ENCODE measurements around the gene PRUNE2. TPM values are rescaled to one million over a fixed set of nuclear protein-coding genes. Genes with fewer than 3 reads are reported as not detected.

Gene PRUNE2
- total RNA-seq, 1 donor from 2014 or later = 8.7 TPM

DNA sequence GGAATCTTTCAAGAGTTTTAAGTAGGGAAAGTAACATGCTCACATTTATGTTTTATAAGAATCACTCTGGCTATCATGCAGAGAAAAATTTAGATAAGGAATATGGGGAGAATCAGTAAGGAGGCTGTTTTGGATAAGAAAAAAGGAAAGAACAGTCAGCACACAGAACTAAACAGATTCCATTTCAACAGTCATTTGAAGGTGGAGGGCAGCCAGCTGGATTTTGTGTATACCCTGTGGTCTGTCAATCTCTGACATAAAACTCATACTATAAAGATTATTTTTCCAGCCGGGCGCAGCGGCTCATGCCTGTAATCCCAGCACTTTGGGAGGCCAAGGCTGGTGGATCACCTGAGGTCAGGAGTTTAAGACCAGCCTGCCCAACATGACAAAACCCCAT is 77.5 kb downstream of the PRUNE2 start:
- Histone ChIP-seq H3K4me3 (ENCODE audit: insufficient read depth, low read depth, low read length) (no peak overlapping the region), H3K9ac (ENCODE audit: low read length) (no peak overlapping the region), H3K79me2 (ENCODE audit: insufficient read depth, low read length) (no peaks in the 10 kb centered on the region), H3K27me3 (ENCODE audit: insufficient read depth, low read length) (no peaks in the 10 kb centered on the region), H2AFZ (ENCODE audit: low read depth, low read length) (no peak overlapping the region), H3K27ac (ENCODE audit: low read depth, low read length) (no peak overlapping the region), H3K4me2 (ENCODE audit: low read length) (no peak overlapping the region), H3K36me3 (ENCODE audit: insufficient read depth, low read length) (no peaks in the 10 kb centered on the region), H4K20me1 (ENCODE audit: insufficient read depth, low read length) (no peaks in the 10 kb centered on the region), H3K4me1 (ENCODE audit: insufficient read depth, low read length) (no peaks in the 10 kb centered on the region), H3K9me3 (ENCODE audit: insufficient read depth, low read depth, low read length) (no peaks in the 10 kb centered on the region)
- no peaks in the 10 kb centered on the region for H3K4me1 Mint-ChIP-seq (ENCODE audit: low read depth, unreplicated experiment)
- H3K36me3 Mint-ChIP-seq (ENCODE audit: low read depth, unreplicated experiment) = peaks cover 2% of the 10 kb centered on the region
- no peak for DNase-seq (ENCODE audit: low read depth)
- peaks cover 2% of the 10 kb centered on the region for H3K9me3 Mint-ChIP-seq (ENCODE audit: unreplicated experiment)
- no peak for FAIRE-seq
- H3K27me3 Mint-ChIP-seq (ENCODE audit: low read depth, unreplicated experiment) = no peaks in the 10 kb centered on the region
- TF ChIP-seq, protein P1, sequence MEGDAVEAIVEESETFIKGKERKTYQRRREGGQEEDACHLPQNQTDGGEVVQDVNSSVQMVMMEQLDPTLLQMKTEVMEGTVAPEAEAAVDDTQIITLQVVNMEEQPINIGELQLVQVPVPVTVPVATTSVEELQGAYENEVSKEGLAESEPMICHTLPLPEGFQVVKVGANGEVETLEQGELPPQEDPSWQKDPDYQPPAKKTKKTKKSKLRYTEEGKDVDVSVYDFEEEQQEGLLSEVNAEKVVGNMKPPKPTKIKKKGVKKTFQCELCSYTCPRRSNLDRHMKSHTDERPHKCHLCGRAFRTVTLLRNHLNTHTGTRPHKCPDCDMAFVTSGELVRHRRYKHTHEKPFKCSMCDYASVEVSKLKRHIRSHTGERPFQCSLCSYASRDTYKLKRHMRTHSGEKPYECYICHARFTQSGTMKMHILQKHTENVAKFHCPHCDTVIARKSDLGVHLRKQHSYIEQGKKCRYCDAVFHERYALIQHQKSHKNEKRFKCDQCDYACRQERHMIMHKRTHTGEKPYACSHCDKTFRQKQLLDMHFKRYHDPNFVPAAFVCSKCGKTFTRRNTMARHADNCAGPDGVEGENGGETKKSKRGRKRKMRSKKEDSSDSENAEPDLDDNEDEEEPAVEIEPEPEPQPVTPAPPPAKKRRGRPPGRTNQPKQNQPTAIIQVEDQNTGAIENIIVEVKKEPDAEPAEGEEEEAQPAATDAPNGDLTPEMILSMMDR (IDR thresholded peaks at IDR 0.05; ENCODE audit: insufficient read depth, low read depth, low read length) = no peak
- H3K4me3 Mint-ChIP-seq (ENCODE audit: unreplicated experiment) = no peak overlapping the region
- H3K27ac Mint-ChIP-seq (ENCODE audit: unreplicated experiment) = no peak overlapping the region

DNA sequence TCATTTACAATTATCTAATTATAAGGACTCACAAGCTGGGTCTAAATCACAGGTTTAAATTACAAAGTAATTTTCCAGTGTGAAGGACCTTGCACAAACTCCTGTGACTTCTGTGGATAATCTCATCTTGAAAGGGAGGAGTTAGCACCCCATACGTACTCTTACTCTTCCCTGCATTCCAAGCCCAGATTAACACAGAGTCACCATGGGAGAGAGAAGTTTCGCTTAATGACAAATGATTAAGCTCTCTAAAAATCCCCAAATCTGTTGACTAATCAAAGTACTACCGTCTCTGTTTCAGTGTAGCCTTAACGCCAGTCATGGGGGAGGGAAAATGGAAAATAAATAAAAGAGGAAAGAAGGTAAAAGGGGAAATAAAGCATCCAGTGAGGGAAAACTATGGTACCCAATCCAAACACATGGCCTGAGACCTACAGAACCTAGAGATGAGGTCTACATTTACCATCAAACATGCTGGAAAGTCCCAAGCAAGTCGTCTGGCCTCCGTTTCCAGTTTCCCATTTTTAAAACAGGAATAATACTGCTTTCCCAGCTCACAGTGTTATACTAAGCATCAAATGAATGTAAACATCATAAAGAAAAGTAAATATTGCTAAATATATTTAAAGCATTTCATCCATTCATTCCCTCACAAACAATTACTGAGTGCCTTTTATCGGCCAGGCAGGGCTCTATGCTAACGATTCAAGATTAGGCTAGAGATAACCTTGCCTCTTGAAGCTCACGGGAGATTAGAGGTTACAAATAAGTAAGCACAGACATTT is 78.4 kb downstream of the PRUNE2 start:
- Histone ChIP-seq H3K4me3 (ENCODE audit: insufficient read depth, low read depth, low read length) (no peak overlapping the region), H3K27me3 (ENCODE audit: insufficient read depth, low read length) (no peaks in the 10 kb centered on the region), H3K27ac (ENCODE audit: low read depth, low read length) (no peak overlapping the region), H3K9me3 (ENCODE audit: insufficient read depth, low read depth, low read length) (no peaks in the 10 kb centered on the region), H2AFZ (ENCODE audit: low read depth, low read length) (no peak overlapping the region), H3K36me3 (ENCODE audit: insufficient read depth, low read length) (no peaks in the 10 kb centered on the region), H3K4me2 (ENCODE audit: low read length) (no peak overlapping the region), H3K4me1 (ENCODE audit: insufficient read depth, low read length) (no peaks in the 10 kb centered on the region), H3K79me2 (ENCODE audit: insufficient read depth, low read length) (no peaks in the 10 kb centered on the region), H3K9ac (ENCODE audit: low read length) (no peak overlapping the region), H4K20me1 (ENCODE audit: insufficient read depth, low read length) (no peaks in the 10 kb centered on the region)
- FAIRE-seq (no peak), DNase-seq (ENCODE audit: low read depth) (no peak)
- Mint-ChIP-seq H3K4me1 (ENCODE audit: low read depth, unreplicated experiment) (no peaks in the 10 kb centered on the region), H3K4me3 (ENCODE audit: unreplicated experiment) (no peak overlapping the region), H3K27ac (ENCODE audit: unreplicated experiment) (no peak overlapping the region), H3K9me3 (ENCODE audit: unreplicated experiment) (peaks cover 2% of the 10 kb centered on the region), H3K27me3 (ENCODE audit: low read depth, unreplicated experiment) (no peaks in the 10 kb centered on the region), H3K36me3 (ENCODE audit: low read depth, unreplicated experiment) (peaks cover 2% of the 10 kb centered on the region)
- TF ChIP-seq, protein P1 (IDR thresholded peaks at IDR 0.05; ENCODE audit: insufficient read depth, low read depth, low read length) = no peak

- H3K4me1 ChIP-seq (ENCODE audit: insufficient read depth, low read length) = peaks cover 20% of the 10 kb centered on the region
- H3K27ac ChIP-seq (ENCODE audit: low read depth, low read length) = no peak overlapping the region
- H2AFZ ChIP-seq (ENCODE audit: low read depth, low read length) = no peak overlapping the region
- Mint-ChIP-seq H3K27me3 (ENCODE audit: low read depth, unreplicated experiment) (no peaks in the 10 kb centered on the region), H3K4me3 (ENCODE audit: unreplicated experiment) (no peak overlapping the region), H3K36me3 (ENCODE audit: low read depth, unreplicated experiment) (no peaks in the 10 kb centered on the region), H3K4me1 (ENCODE audit: low read depth, unreplicated experiment) (peaks cover 21% of the 10 kb centered on the region), H3K9me3 (ENCODE audit: unreplicated experiment) (no peaks in the 10 kb centered on the region), H3K27ac (ENCODE audit: unreplicated experiment) (no peak overlapping the region)
- H3K9ac ChIP-seq (ENCODE audit: low read length) = no peak overlapping the region
- H3K4me2 ChIP-seq (ENCODE audit: low read length) = no peak overlapping the region
- no peaks in the 10 kb centered on the region for H3K27me3 ChIP-seq (ENCODE audit: insufficient read depth, low read length)
- DNase-seq (ENCODE audit: low read depth) (no peak), FAIRE-seq (no peak)
- H3K9me3 ChIP-seq (ENCODE audit: insufficient read depth, low read depth, low read length) = no peaks in the 10 kb centered on the region
- TF ChIP-seq, protein P1 (IDR thresholded peaks at IDR 0.05; ENCODE audit: insufficient read depth, low read depth, low read length) = no peak
- no peak for TF ChIP-seq EZH2 (IDR thresholded peaks at IDR 0.05; ENCODE audit: insufficient read depth, low read length)
- no peaks in the 10 kb centered on the region for H3K36me3 ChIP-seq (ENCODE audit: insufficient read depth, low read length)
- H3K79me2 ChIP-seq (ENCODE audit: insufficient read depth, low read length) = no peaks in the 10 kb centered on the region
- H3K4me3 ChIP-seq (ENCODE audit: insufficient read depth, low read depth, low read length) = no peak overlapping the region
- no peaks in the 10 kb centered on the region for H4K20me1 ChIP-seq (ENCODE audit: insufficient read depth, low read length)
These were observed 85.5 kb downstream of the PRUNE2 start for GRCh38 chr9:76820431-76820830.
